DOHH2 (cell line): ENCODE results near the gene ASPSCR1.

Experiments
- H3F3A ChIP-seq: fragments of 200-600 bp; sonication (generic), shearing (Covaris generic); 2 replicates; pipeline ENCODE4 v1.6.0; 2016; ENCODE audit warnings: antibody characterized with exemption, mild to moderate bottlenecking; ENCODE audit not compliant: control insufficient read depth, insufficient read depth
- H3K27ac ChIP-seq: fragments of 200-600 bp; sonication (generic); 2 replicates; pipeline ENCODE4 v1.5.1; 2014; ENCODE audit warnings: low read depth, mild to moderate bottlenecking, low read length, moderate library complexity
- H3K27me3 ChIP-seq: fragments of 200-600 bp; sonication (generic); 2 replicates; pipeline ENCODE4 v1.6.1; 2014; ENCODE audit warnings: mild to moderate bottlenecking, low read length, mixed read lengths; ENCODE audit not compliant: control insufficient read depth
- H3K36me3 ChIP-seq: fragments of 200-600 bp; sonication (generic); 2 replicates; pipeline ENCODE4 v1.6.1; 2014; ENCODE audit warnings: mild to moderate bottlenecking, low read length, moderate library complexity, mixed read lengths; ENCODE audit not compliant: control insufficient read depth
- H3K4me1 ChIP-seq: fragments of 200-600 bp; sonication (generic); 2 replicates; pipeline ENCODE4 v1.6.1; 2014; ENCODE audit warnings: mild to moderate bottlenecking, low read length, mixed read lengths; ENCODE audit not compliant: control insufficient read depth
- H3K4me2 ChIP-seq: fragments of 200-600 bp; sonication (generic); 2 replicates; pipeline ENCODE4 v1.6.0; 2014; ENCODE audit warnings: mild to moderate bottlenecking, low read length, moderate library complexity
- H3K4me3 ChIP-seq: fragments of 200-600 bp; sonication (generic); 2 replicates; pipeline ENCODE4 v1.5.1; 2014; ENCODE audit warnings: mild to moderate bottlenecking, low read length, mixed read lengths
- H3K79me2 ChIP-seq: fragments of 200-600 bp; sonication (generic); 2 replicates; pipeline ENCODE4 v1.6.1; 2014; ENCODE audit warnings: mild to moderate bottlenecking, low read length, mixed read lengths; ENCODE audit not compliant: control insufficient read depth
- H3K9me2 ChIP-seq: fragments of 200-600 bp; sonication (generic); replicated peaks from 2 replicates; pipeline ENCODE4 v1.6.1; 2014; ENCODE audit warnings: mild to moderate bottlenecking, low read length, mixed read lengths; ENCODE audit not compliant: control insufficient read depth
- H3K9me3 ChIP-seq: fragments of 200-600 bp; sonication (generic); 2 replicates; pipeline ENCODE4 v1.6.1; 2014; ENCODE audit warnings: antibody characterized with exemption, low read length, mixed read lengths; ENCODE audit not compliant: control insufficient read depth, insufficient read depth
- H4K20me1 ChIP-seq: fragments of 200-600 bp; sonication (generic); 2 replicates; pipeline ENCODE4 v1.6.0; 2014; ENCODE audit warnings: low read depth, mild to moderate bottlenecking, antibody characterized with exemption, low read length, moderate library complexity; ENCODE audit not compliant: control insufficient read depth, insufficient read depth
- EZH2phosphoT487 ChIP-seq: fragments of 200-600 bp; sonication (generic); IDR thresholded peaks from 2 replicates; pipeline ENCODE4 v1.6.1; 2017; ENCODE audit warnings: borderline replicate concordance, mild to moderate bottlenecking, antibody characterized with exemption, low read length, moderate library complexity, mixed read lengths
- TF ChIP-seq, protein P1 (sequence below): fragments of 200-600 bp; sonication (generic); IDR thresholded peaks from one replicate; pipeline ENCODE4 v1.5.1; 2014; ENCODE audit warnings: antibody characterized with exemption, mild to moderate bottlenecking, low read depth, low read length; ENCODE audit not compliant: poor library complexity, severe bottlenecking

The ASPSCR1 gene

DNA sequence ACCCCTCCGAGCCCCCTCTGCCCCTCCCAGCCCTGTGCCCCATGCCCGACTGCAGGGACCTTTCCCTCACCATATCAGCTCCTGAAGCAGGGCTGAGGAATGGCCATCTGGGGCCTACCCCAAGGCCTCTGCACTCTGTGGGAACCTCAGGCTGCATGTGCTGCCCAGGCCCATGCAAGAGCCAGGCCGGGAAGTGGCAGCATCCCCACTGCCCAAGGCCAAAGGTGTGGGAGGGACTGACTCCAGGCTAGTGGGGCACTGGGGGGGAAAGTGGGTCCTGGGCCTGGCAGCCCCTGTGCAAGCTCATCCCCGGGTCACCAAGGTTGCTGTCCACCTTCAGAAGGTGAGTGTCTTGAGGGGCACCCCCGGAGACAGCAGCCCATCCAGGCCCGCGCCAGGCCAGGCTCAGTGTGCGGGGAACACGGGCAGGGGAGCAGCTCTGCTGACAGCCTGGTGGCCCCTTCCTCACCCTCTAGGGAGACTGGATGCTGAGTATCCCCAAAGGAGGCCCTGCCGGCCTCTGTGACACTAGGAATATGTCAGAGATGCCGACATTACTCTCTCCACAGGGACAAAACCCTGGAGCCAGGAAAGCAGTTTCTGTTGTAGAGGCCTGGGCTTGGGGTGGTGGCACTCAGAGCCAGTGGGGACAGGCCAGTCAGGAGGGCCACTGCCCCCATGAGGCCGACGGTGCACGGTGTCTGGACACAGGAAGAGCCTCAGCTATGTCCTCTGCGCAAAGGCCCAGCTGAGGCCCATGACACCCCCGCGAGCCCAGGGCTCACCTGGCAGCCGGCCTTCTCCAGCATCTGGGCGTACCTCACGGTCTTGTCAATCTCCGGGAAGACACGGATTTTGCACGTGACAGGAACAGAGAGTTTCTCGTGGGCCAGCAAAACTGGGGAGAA is 84.9 kb downstream of the ASPSCR1 start:
- no peak overlapping the region for H3K4me3 ChIP-seq
- H3K4me2 ChIP-seq = no peak overlapping the region
- TF ChIP-seq EZH2phosphoT487 = no peak
- TF ChIP-seq, protein P1, sequence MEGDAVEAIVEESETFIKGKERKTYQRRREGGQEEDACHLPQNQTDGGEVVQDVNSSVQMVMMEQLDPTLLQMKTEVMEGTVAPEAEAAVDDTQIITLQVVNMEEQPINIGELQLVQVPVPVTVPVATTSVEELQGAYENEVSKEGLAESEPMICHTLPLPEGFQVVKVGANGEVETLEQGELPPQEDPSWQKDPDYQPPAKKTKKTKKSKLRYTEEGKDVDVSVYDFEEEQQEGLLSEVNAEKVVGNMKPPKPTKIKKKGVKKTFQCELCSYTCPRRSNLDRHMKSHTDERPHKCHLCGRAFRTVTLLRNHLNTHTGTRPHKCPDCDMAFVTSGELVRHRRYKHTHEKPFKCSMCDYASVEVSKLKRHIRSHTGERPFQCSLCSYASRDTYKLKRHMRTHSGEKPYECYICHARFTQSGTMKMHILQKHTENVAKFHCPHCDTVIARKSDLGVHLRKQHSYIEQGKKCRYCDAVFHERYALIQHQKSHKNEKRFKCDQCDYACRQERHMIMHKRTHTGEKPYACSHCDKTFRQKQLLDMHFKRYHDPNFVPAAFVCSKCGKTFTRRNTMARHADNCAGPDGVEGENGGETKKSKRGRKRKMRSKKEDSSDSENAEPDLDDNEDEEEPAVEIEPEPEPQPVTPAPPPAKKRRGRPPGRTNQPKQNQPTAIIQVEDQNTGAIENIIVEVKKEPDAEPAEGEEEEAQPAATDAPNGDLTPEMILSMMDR = no peak
- H3K4me1 ChIP-seq = peaks cover 20% of the 10 kb centered on the region
- H3F3A ChIP-seq = no peaks in the 10 kb centered on the region
- H3K27ac ChIP-seq = no peak overlapping the region
- H4K20me1 ChIP-seq = peaks cover 6% of the 10 kb centered on the region; the same call in 1 of the 2 replicates
- no peaks in the 10 kb centered on the region for H3K9me3 ChIP-seq
- peaks cover 36% of the 10 kb centered on the region for H3K79me2 ChIP-seq
- H3K9me2 ChIP-seq = no peaks in the 10 kb centered on the region
- H3K36me3 ChIP-seq = peaks cover 77% of the 10 kb centered on the region
- no peaks in the 10 kb centered on the region for H3K27me3 ChIP-seq

DNA sequence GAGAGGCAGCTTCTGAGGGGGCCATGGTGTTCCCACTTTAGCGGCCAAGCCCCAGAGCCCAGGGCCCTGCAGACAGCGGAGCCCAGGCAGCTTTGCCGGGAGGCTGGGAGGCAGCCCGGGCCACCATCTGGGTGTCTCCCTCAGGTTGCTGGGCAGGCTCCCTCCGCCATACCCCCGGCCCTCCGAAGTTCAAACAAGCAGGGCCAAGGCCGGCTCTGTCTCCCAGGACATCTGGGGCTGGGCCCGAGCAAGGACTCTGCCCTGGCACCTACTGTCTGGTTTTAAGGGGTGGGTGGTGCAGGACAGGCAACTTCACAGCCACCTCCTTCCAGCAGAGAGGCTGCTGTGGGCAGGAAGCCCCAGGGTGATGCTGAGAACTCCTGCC is 85.5 kb downstream of the ASPSCR1 start:
- Histone ChIP-seq H3K9me2 (no peaks in the 10 kb centered on the region), H4K20me1 (peaks cover 6% of the 10 kb centered on the region; the same call in 1 of the 2 replicates), H3K36me3 (peaks cover 70% of the 10 kb centered on the region), H3K4me2 (no peak overlapping the region), H3F3A (no peaks in the 10 kb centered on the region), H3K79me2 (peaks cover 36% of the 10 kb centered on the region), H3K4me1 (peaks cover 20% of the 10 kb centered on the region), H3K9me3 (no peaks in the 10 kb centered on the region), H3K27ac (no peak overlapping the region), H3K4me3 (no peak overlapping the region), H3K27me3 (no peaks in the 10 kb centered on the region)
- TF ChIP-seq, protein P1 = no peak
- TF ChIP-seq EZH2phosphoT487 = no peak

DNA sequence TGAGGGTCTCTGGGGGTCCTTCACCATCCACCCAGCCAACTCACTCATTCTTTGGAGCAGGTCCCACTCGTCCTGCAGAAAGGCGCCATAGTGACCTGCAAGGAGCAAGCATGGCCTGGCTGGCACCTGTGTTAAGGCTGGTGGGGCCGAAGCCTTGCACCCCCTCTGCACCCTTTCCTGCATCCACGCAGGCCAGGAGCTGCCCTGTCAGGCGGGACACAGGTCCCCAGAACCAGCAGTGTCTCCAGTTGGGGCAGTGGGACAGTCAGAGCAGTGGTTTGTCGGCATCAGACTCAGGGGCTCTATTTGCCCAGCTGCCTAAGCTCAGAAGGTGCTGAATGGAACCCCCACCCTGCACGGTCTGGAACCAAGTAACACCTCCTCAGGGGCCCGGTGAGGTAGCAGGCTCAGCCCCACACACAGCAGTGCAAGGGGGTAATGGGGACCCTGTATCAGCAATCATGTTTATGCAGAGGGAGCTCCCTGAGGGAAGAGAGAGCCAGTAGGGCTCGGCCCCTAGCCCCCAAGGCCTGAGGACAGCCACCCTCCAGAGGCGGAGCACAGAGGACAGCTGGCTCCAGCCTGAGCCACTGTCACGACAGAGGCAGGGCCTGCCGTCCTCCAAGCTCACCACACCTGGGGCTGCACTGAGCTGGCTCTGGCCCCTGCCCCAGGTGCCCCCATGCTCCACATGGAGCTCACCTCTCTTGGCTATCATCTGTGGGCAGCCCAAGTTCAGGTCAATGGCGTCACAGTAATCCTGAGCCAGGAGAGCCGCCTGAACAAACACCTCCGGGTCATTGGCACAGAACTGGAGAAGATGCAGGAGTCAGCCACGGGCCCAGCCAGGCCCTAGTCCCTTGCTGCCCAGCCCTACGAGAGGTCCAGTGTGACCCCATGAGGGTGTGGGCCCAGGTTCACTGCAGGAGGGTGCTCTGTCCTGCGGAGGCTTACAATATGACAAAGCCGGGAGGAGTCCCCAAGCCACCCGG is 86.3 kb downstream of the ASPSCR1 start:
- H3F3A ChIP-seq = no peaks in the 10 kb centered on the region
- H3K79me2 ChIP-seq = peaks cover 36% of the 10 kb centered on the region
- H3K4me2 ChIP-seq = peak overlapping the region; percentile 75
- TF ChIP-seq, protein P1 = no peak
- no peak for TF ChIP-seq EZH2phosphoT487
- peaks cover 20% of the 10 kb centered on the region for H3K4me1 ChIP-seq
- peaks cover 6% of the 10 kb centered on the region; the same call in 1 of the 2 replicates for H4K20me1 ChIP-seq
- no peaks in the 10 kb centered on the region for H3K9me3 ChIP-seq
- no peak overlapping the region for H3K27ac ChIP-seq
- H3K36me3 ChIP-seq = peaks cover 63% of the 10 kb centered on the region
- H3K27me3 ChIP-seq = no peaks in the 10 kb centered on the region
- no peaks in the 10 kb centered on the region for H3K9me2 ChIP-seq
- H3K4me3 ChIP-seq = peak overlapping the region; percentile 95
